Gastrocnemius medialis (tissue), 4 donors: Measurements from ENCODE around the gene IGLL5. TPM values are rescaled to one million over a fixed set of nuclear protein-coding genes. Genes with fewer than 3 reads are reported as not detected.

Source experiments
- ATAC-seq, 2 donors: fragments of 150-250 bp; one replicate each; pipeline ENCODE4 v1.9.1; 2016
- DNase-seq, 2 donors: peaks; one replicate each; pipeline ENCODE4 v3.0.0-alpha.2; 2019
- H3K27ac ChIP-seq, 4 donors: fragments of 200-600 bp; sonication (generic); 1 replicate in 1 of 4; 2 replicates in 3 of 4; pipeline ENCODE4 v1.5.1; 2016 to 2018; ENCODE audit warnings: mild to moderate bottlenecking in 2 of 4, moderate library complexity in 1 of 4
- H3K27me3 ChIP-seq, 3 donors: fragments of 200-600 bp; sonication (generic) in 2 of 3; 1 replicate in 1 of 3; 2 replicates in 2 of 3; pipeline versions ENCODE4 v1.5.1 to v1.6.0; 2016 to 2019; ENCODE audit warnings: mild to moderate bottlenecking in 1 of 3, moderate library complexity in 1 of 3
- H3K36me3 ChIP-seq, 2 donors: fragments of 200-600 bp; sonication (generic) in 1 of 2; one replicate each; pipeline ENCODE4 v1.5.1; 2017 to 2018
- H3K4me1 ChIP-seq, 2 donors: fragments of 200-600 bp; sonication (generic) in 1 of 2; one replicate each; pipeline ENCODE4 v1.5.1; 2016 to 2017; ENCODE audit warnings: mild to moderate bottlenecking in 2 of 2
- H3K4me3 ChIP-seq, 4 donors: fragments of 200-600 bp; sonication (generic) in 3 of 4; 1 replicate in 1 of 4; 2 replicates in 3 of 4; pipeline ENCODE4 v1.5.1; 2016 to 2019; ENCODE audit warnings: mild to moderate bottlenecking in 2 of 4
- H3K9me3 ChIP-seq, 3 donors: fragments of 200-600 bp; sonication (generic) in 2 of 3; 1 replicate in 1 of 3; 2 replicates in 2 of 3; pipeline ENCODE4 v1.5.1; 2016 to 2019
- CTCF ChIP-seq, 5 experiments: fragments of 450-650 bp in 3 of 5; fragments of 200-600 bp in 2 of 5; sonication (generic) in 2 of 5; IDR thresholded peaks in 4 of 5; conservative IDR thresholded peaks in 1 of 5; 1 replicate in 4 of 5; 2 replicates in 1 of 5; pipeline ENCODE4 v1.5.1; 2016 to 2019; ENCODE audit warnings: antibody characterized with exemption in 5 of 5, mild to moderate bottlenecking in 3 of 5, moderate library complexity in 3 of 5
- POLR2A ChIP-seq, 2 donors: fragments of 450-650 bp; IDR thresholded peaks; one replicate each; pipeline ENCODE4 v1.6.1; 2017; ENCODE audit warnings: antibody characterized with exemption in 2 of 2, mild to moderate bottlenecking in 2 of 2, moderate library complexity in 2 of 2
- in situ Hi-C, 4 donors: fragments of 200-750 bp; cut with MboI; loops; one replicate each; pipeline versions ENCODE4 v1.15.0 to v1.8.0; 2017; ENCODE audit warnings: low sequenced_read_pairs in 4 of 4
- intact Hi-C: fragments of 100-400 bp; cut with DNase I; formaldehyde crosslinking; loops from one replicate; pipeline ENCODE4 v1.15.1; 2023; ENCODE audit warnings: low total_unique reads
- total RNA-seq, 4 donors: library from RNA; depleted of rRNA; stranded (reverse); fragments of >200 nt; gene quantifications; one replicate each; pipeline versions ENCODE4 v1.1.0 to v1.2.3, GENCODE V29; 2016

The IGLL5 gene
- total RNA-seq, 4 donors from 2014 or later = 0.49 TPM; not detected in 3

GRCh38 chr22:22883090-22883727, 4.4 kb upstream of the IGLL5 start:
- TF ChIP-seq CTCF (IDR thresholded peaks at IDR 0.05 in 4 of 5, conservative IDR thresholded peaks at IDR 0.05 in 1 of 5) = no peak
- TF ChIP-seq POLR2A (IDR thresholded peaks at IDR 0.05) = no peak
- Histone ChIP-seq H3K27ac (no peak overlapping the region), H3K4me3 (no peak overlapping the region), H3K9me3 (no peaks in the 10 kb centered on the region), H3K27me3 (no peaks in the 10 kb centered on the region), H3K36me3 (no peaks in the 10 kb centered on the region), H3K4me1 (no peaks in the 10 kb centered on the region)
- DNase-seq (no peak), ATAC-seq (no peak)
- in situ Hi-C loops (loop anchor here in 1 of 4 donors (10.0 kb wide), 1 partner anchor 168 kb away; no protein-coding TSS in a partner anchor), intact Hi-C loops (loop anchor here (10.0 kb wide), 1 partner anchor 68 kb away; no protein-coding TSS in a partner anchor)

GRCh38 chr22:22884010-22884887, 3.4 kb upstream of the IGLL5 start:
- H3K9me3 ChIP-seq = no peaks in the 10 kb centered on the region
- H3K27ac ChIP-seq = no peak overlapping the region
- no peaks in the 10 kb centered on the region for H3K27me3 ChIP-seq
- in situ Hi-C loops (loop anchor here in 1 of 4 donors (10.0 kb wide), 1 partner anchor 169 kb away; no protein-coding TSS in a partner anchor), intact Hi-C loops (loop anchor here (10.0 kb wide), 1 partner anchor 69 kb away; no protein-coding TSS in a partner anchor)
- H3K4me1 ChIP-seq = no peaks in the 10 kb centered on the region
- H3K36me3 ChIP-seq = no peaks in the 10 kb centered on the region
- no peak overlapping the region for H3K4me3 ChIP-seq
- DNase-seq = peak in 1 of 2 donors; percentile 20
- no peak for TF ChIP-seq POLR2A (IDR thresholded peaks at IDR 0.05)
- peak in 1 of 5 experiments; percentile 28 for TF ChIP-seq CTCF (IDR thresholded peaks at IDR 0.05 in 4 of 5, conservative IDR thresholded peaks at IDR 0.05 in 1 of 5)
- ATAC-seq = no peak

GRCh38 chr22:22884888-22885840, 2.5 kb upstream of the IGLL5 start:
- intact Hi-C loops = loop anchor here (10.0 kb wide), 1 partner anchor 70 kb away; no protein-coding TSS in a partner anchor
- Histone ChIP-seq H3K27ac (no peak overlapping the region), H3K27me3 (no peaks in the 10 kb centered on the region)

More at GRCh38 chr22:22884888-22885840, 2.5 kb upstream of the IGLL5 start:
- H3K4me3 ChIP-seq = no peak overlapping the region
- in situ Hi-C loops = loop anchor here in 1 of 4 donors (10.0 kb wide), 1 partner anchor 170 kb away; no protein-coding TSS in a partner anchor
- H3K4me1 ChIP-seq = no peaks in the 10 kb centered on the region
- TF ChIP-seq CTCF (IDR thresholded peaks at IDR 0.05 in 4 of 5, conservative IDR thresholded peaks at IDR 0.05 in 1 of 5) (no peak), POLR2A (IDR thresholded peaks at IDR 0.05) (no peak)
- DNase-seq = no peak
- no peaks in the 10 kb centered on the region for H3K9me3 ChIP-seq
- ATAC-seq = no peak
- no peaks in the 10 kb centered on the region for H3K36me3 ChIP-seq
